ENCODE results near the gene ANP32A.

Gene ANP32A

GRCh38 chr15:68739390-68740080 is 81.2 kb downstream of the ANP32A start:
- DNase-seq, result no peak

- DNase-seq, result no peak
These were observed 85.1 kb downstream of the ANP32A start for GRCh38 chr15:68735610-68736009.

- no peak for DNase-seq
These were observed 85.8 kb downstream of the ANP32A start for GRCh38 chr15:68734881-68735280.

GRCh38 chr15:68734352-68734751 is 86.3 kb downstream of the ANP32A start:
- no peak for DNase-seq

- DNase-seq, result no peak
These were observed 87.0 kb downstream of the ANP32A start for GRCh38 chr15:68733666-68734065.

- no peak for DNase-seq
These were observed 88.2 kb downstream of the ANP32A start for GRCh38 chr15:68732451-68732850.

- DNase-seq, result no peak
These were observed 89.5 kb downstream of the ANP32A start for GRCh38 chr15:68730976-68731897.

- peak; percentile 27 for DNase-seq
These were observed 90.2 kb downstream of the ANP32A start for GRCh38 chr15:68730471-68730919.

- no peak for DNase-seq
These were observed 90.8 kb downstream of the ANP32A start for GRCh38 chr15:68729789-68730411.

Data from MV-4-11 (cell line).